NCI-H345 (cell line): ENCODE data around the gene TMTC1.
A peak's percentile ranks its signal among the peaks of the same experiment; 100 is the strongest.
"Not testable (repeated sequence)": the region's sequence is repeated elsewhere in the genome, so short reads cannot be mapped to it uniquely, and the experiment has no call there.

Experiments
- DNase-seq: peaks from one replicate; lab custom pipeline; 2025; lab: John Stamatoyannopoulos, UW

The TMTC1 gene

DNA sequence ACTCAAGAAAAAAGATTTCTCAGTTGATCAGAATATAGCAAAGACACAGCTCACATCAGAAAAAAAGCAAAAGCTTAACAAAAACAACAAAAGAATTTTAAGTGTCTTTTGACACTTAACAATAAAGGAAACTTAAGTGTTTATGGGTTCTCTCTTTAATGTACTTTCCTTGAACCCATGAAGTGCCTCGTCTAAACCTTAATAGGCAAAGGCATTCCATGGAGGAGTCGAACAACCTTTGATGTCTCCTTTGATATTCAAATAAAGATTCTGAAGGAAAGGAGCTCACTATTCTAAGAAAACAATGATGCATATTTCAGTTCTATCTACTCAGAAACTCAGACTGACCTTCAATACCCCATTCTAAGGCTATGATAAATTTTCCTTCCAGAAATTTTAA is 116.7 kb downstream of the TMTC1 start:
- no peak for DNase-seq

GRCh38 chr12:29665107-29665506 is 118.6 kb downstream of the TMTC1 start:
- DNase-seq: no peak

DNA sequence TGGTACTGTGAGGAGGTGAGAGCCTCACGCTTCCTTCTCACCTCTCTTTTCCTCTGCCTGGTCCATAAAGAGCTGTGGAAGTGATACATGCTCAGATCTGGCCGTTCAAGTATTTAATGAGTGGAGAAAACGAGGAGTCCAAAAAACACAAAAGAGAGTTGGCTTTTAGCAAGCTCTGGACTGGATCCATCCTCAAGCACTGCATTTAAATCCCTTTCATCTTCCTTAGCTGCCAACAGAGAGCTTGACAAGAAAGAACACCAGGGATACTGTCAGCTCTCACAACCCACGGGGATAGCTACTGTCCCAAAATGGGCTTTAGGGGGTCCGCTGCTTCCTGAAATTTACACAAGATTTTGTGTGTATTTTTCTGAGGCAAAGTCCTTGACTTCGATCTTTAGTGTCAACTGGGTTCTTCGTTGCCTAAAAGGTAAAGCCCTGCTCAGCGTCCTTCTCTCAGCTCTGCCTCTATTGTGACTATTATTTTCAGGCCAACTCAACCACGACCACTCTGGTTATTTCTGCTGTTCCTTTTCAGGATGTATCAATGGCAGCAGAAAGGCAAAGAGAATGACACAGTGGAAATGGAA is 120.9 kb downstream of the TMTC1 start:
- peak; percentile 54 for DNase-seq

DNA sequence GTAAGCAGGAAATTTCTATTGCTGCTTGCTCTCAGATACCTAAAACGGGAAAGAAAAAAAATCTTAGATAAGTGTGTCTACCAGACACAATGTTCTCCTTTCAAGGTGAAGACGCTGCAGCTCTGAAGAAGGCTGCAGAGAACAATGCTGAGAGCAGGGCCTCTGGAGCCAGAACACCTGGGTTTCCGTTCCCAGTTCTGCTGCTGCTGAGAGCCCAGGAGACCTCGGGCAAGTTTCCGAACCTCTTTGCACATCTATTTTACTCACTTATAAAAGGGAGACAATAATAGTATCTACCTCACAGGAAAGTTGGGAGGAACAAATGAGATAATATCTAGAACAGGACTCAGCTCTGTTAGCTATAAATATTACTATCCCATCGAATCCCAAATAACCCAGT is 122.9 kb downstream of the TMTC1 start:
- no peak for DNase-seq

DNA sequence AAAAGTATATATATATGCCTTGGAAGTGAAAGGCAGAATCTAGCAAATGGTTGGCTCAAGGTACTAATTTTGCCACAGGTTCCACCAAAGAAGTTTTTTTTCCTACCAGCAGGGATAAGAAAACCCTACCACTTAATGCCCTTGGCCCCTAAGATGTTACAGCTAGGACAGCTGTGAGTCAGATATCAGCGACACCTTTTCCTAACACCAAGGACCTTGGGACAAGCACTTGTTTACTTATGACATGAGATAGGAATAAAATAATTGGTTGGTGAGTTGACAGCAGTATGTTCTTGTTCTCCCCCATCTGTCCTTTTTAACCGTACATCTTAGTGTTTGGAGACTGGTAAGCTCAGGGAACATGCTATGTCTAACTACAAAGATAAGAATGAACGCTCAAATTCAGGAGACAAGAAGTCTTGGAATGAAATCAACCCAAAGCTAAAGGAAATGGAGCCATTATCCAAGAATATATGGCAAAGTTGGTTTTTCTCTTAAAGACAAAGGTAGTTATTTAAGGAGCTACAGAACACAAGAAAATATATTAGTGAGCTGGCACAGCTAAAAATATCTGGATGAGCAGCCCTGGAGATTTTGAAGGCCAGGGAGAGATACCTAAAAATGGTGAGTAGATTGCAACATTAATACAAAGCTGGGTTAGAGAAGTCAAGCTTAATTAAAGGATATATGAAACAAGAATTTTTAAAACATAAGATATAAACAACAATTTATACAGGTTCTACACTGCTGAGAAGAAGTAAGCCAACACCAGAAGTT is 126.8 kb downstream of the TMTC1 start:
- DNase-seq: no peak

- DNase-seq: no peak
Measured at GRCh38 chr12:29655861-29656260, 127.9 kb downstream of the TMTC1 start.

GRCh38 chr12:29653286-29653685 is 130.5 kb downstream of the TMTC1 start:
- no peak for DNase-seq

- DNase-seq: no peak
Measured at GRCh38 chr12:29650371-29650770, 133.4 kb downstream of the TMTC1 start.

GRCh38 chr12:29649722-29650121 is 134.0 kb downstream of the TMTC1 start:
- DNase-seq: no peak

DNA sequence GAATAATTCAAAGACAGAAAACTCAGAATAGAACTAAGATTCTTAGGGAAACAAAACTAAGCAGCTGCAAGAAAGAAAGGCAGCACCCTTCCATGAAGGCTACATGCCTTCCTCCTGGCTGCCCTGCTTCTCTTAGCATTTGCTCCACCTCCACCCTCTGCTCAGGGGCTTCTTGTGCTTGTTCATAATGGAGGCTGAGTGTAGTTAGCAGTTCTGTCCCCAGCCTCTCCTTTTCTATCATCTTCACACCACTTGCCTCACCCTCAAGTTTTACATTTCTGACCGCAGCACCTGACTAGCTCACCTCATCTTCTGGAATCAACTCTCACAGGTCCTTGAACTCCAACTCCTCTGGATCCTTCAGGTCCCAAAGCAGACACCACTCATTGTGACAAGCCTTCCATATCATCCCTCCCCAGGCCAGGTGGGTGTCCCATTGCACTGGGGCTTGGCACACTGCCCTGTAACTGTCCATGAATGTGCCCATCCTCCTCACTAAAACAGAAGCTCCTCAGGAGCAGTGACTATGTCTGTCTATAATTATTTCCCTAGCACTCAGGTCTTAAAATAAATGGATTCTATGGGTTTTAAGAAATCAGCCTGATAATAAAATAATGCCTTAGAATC is 139.1 kb downstream of the TMTC1 start:
- no peak for DNase-seq

GRCh38 chr12:29640589-29641345 is 143.0 kb downstream of the TMTC1 start:
- no peak for DNase-seq

DNA sequence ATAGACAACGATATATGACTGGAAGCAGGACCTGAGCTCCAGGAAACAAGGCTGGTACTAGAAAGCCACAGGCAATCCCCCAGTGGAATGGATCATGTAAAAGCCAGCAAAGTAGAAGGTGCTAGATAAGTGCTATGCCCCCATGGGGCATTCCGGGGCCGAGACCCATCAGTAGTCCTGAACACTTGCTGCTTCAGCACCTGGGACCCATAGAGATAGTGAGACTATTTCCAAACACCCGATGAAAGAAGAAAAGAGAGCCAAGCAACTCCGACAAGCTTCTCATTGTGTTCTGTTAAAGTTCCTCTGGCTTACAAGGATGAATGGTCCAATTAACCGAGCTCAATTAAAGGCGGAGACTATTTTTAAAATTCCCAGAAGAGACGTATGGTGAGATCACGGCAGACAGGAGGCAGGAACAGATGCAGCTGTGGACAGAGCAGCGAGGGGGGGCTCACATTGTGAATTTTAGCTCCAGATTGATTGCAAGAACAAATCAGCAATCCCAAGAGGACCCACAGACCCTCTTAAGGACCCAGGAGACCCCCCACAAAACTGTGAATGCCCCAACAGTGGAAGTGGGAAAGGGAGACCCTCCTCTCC is 143.7 kb downstream of the TMTC1 start:
- DNase-seq: no peak

DNA sequence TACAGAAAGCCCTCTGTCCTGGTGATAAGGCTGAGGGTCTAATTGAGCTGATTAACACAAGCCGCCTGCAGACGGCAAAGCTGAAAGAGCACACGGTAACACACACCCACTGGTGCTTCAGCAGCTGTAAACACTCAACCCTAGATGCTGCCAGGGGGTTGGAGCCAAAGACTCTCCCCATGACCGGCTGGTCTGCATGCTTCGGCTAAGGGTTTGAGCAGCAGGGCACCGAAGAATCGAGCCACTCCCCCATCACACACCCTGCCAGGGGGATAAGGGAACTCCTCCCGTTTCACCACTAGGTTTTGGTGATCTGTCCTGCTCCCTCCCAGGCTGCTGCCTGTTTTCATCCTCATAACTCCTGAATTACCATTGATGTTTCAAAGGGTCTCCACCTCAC is 145.2 kb downstream of the TMTC1 start:
- DNase-seq: no peak

DNA sequence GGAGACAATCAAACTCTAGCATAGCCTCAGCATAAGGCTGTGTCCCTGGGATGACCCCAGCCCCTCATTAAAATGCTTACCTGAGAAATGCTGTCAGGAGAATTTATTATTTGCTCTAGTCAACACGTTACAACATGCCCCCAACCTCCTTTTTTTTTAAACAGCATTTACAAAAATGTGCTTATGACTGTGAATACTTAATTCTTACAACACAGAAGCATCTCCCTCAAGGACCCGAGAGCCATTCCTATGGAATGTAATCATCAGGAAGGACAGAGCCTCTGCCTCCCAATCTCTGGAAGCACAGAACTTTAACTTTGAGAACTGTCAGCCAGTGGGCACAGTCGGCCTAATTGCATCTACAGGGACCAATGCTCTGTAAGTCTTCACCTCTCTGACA is 149.7 kb downstream of the TMTC1 start:
- DNase-seq: no peak

GRCh38 chr12:29630164-29630563 is 153.6 kb downstream of the TMTC1 start:
- not testable (repeated sequence) for DNase-seq

DNA sequence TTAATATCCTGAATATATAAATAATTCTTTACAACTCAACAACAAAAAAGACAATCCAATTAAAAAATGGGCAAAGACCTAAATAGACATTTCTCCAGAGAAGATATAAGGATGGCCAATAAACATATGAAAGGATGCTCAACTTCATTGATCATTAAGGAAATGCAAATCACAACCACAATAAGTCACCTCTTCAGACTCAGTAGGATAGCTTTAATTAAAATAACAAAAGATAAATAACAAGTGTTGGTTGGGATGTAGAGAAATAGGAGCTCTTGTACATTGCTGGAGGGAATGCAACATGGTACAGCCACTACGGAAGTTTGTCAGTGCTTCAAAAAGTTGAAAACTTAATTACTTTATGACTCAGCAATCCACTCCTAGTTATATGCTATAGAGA is 156.5 kb downstream of the TMTC1 start:
- no peak for DNase-seq

GRCh38 chr12:29625359-29625953 is 158.3 kb downstream of the TMTC1 start:
- DNase-seq: no peak

DNA sequence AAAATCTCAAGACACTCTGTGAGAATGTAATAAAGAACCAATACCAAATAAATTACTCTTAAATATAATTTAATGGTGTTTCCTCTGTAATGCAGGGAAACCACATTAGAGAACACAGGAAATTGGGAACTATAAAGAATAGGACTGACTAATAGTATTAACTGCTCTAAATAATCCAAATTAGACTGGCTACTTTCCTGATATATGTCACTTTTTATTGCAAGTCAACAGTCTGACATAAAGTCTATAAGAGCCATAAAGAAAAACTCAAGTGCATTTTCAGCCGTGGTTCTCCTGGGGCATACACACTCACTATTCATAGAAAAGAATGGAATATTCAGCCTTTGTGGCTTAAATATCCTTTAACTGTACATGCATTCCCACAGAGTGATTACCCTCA is 161.5 kb downstream of the TMTC1 start:
- no peak for DNase-seq

DNA sequence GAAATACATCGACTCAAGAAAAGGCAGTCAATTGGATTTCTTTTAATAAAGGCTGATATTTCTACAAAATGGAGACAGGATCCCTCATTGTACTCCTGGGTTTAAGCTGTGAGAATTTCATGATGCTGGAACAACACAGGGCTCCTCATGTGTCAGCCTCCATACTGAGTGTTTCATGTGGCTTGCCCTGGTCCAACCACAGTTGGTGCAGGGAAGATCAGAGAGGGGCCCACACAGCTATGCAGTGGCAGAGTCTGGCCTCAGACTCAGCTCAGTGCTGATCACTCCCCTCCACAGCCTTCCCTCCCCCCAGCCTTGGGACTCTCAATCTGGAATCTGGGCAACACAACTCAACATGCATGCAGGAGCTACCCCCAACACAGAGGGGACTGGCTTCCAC is 163.7 kb downstream of the TMTC1 start:
- DNase-seq: no peak

GRCh38 chr12:29617407-29617803 is 166.3 kb downstream of the TMTC1 start:
- no peak for DNase-seq

DNA sequence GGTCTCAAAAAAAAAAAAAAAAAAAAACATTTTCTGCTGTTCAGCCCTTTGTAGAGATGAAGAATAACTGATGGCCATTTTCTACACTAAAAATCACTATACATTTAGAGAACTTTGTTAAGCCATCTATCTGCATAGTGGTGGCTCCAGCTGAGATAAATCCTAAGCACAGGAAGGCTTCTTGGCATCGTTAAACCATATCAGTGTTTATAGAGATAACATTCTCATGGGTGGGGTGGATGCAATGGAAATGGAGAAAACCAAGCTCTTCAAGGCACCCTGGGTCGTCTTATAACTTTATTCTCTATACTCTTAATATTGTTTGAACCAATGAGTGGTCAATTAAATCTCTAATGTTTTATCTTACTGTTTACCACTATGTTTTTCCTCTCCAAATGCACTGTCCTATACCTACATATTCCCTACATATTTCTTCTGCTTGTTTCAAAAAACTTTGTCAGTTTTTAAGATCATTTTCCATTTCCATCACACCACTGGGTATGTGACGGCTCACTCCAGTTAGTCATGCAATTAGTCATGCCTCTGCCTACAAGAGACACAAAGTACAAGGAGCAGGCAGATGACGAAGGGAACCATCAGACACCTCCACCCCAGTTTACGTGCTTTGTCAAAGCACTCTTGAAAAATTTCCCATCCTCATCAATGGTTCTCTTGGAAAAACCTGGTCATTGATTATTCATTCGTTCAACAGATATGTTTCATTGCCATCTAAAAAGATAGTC is 166.9 kb downstream of the TMTC1 start:
- DNase-seq: no peak
